ENCODE data around the gene MOB3C. TPM values are rescaled to one million over a fixed set of nuclear protein-coding genes. Genes with fewer than 3 reads are reported as not detected.
A peak's percentile ranks its signal among the peaks of the same experiment; 100 is the strongest.

Gene MOB3C
- total and polyA plus RNA-seq, 2 of the 4 experiments (the other 2 are of a cell fraction), result 7.3 to 9.0 TPM

GRCh38 chr1:46643368-46643775, 26.8 kb upstream of the MOB3C start:
- Histone ChIP-seq H4K20me1 (ENCODE audit: insufficient read depth, low read length) (0 out of 2 replicates have a peak, but pooled peaks cover 3% of the 10 kb centered on the region), H2BK5ac (ENCODE audit: low read depth, low read length, poor library complexity, severe bottlenecking) (peak overlapping the region; percentile 11), H2AK5ac (ENCODE audit: low read depth, low read length) (no peak overlapping the region), H2BK120ac (ENCODE audit: low read depth, low read length) (no peak overlapping the region), H3K9me1 (ENCODE audit: insufficient read depth, low read length) (peaks cover 3% of the 10 kb centered on the region; the same call in 1 of the 2 replicates), H2AFZ (replicated peaks; ENCODE audit: low read length, poor library complexity) (no peak overlapping the region), H2BK20ac (ENCODE audit: low read depth, low read length) (no peak overlapping the region), H3K4me3 (ENCODE audit: insufficient read depth, low read depth, low read length) (no peak overlapping the region), H3K4me2 (ENCODE audit: low read depth, low read length) (no peak overlapping the region), H3K27ac (ENCODE audit: insufficient read depth, low read length) (no peak overlapping the region), H3K36me3 (ENCODE audit: control insufficient read depth, insufficient read depth, low read length) (peaks cover 3% of the 10 kb centered on the region), H3K27me3 (ENCODE audit: control insufficient read depth, insufficient read depth, low read length) (no peaks in the 10 kb centered on the region), H3K14ac (replicated peaks; ENCODE audit: low read depth, low read length) (no peak overlapping the region), H4K5ac (ENCODE audit: low read depth, low read length) (no peak overlapping the region), H3K4me1 (ENCODE audit: control insufficient read depth, insufficient read depth, low read length) (peaks cover 4% of the 10 kb centered on the region; the same call in 1 of the 2 replicates), H3K9ac (ENCODE audit: low read depth, low read length) (no peak overlapping the region), H2BK15ac (ENCODE audit: low read depth, low read length) (no peak overlapping the region), H3K4ac (ENCODE audit: low read depth, low read length) (no peak overlapping the region), H3K56ac (ENCODE audit: extremely low read depth, insufficient read depth, low read length) (no peak overlapping the region), H4K91ac (ENCODE audit: insufficient read depth, low read depth, low read length) (no peak overlapping the region), H2AK9ac (replicated peaks; ENCODE audit: low read depth, low read length, poor library complexity) (no peak overlapping the region), H3K79me1 (ENCODE audit: low read depth in 1 of 2, low read length in 2 of 2) (0 out of 4 replicates have a peak, but pooled peaks cover 0 to 3% of the 10 kb centered on the region in 2 experiments), H4K8ac (ENCODE audit: low read depth in 2 of 2, low read length in 2 of 2) (no peak overlapping the region), H3K18ac (ENCODE audit: low read depth, low read length) (no peak overlapping the region), H3K9me3 (ENCODE audit: control insufficient read depth, insufficient read depth, low read length) (no peaks in the 10 kb centered on the region), H3K23ac (ENCODE audit: low read depth, low read length) (no peak overlapping the region)
- BruUV-seq (replicated peaks), result no TSS peak
- dilution Hi-C loops (cut with HindIII; ENCODE audit: low sequenced_read_pairs, unreplicated experiment), result no loop called here
- TF ChIP-seq SMC3 (IDR thresholded peaks at IDR 0.05; ENCODE audit: low read depth, low read length) (no peak), CHD1 (IDR thresholded peaks at IDR 0.05; ENCODE audit: low read depth, low read length) (no peak), CEBPB (IDR thresholded peaks at IDR 0.05; ENCODE audit: low read depth, low read length) (no peak), RAD21 (IDR thresholded peaks at IDR 0.05; ENCODE audit: low read length) (no peak), MXI1 (IDR thresholded peaks at IDR 0.05; ENCODE audit: borderline replicate concordance, low read depth, low read length) (no peak), FOS (IDR thresholded peaks at IDR 0.05; ENCODE audit: low read depth, low read length) (no peak), CTCF (conservative IDR thresholded peaks at IDR 0.05; ENCODE audit: low read depth, low read length) (no peak), RCOR1 (IDR thresholded peaks at IDR 0.05; ENCODE audit: insufficient replicate concordance, low read length) (no peak)
- intact Hi-C loops (cut with micrococcal nuclease), result no loop called here
- ChIA-PET POLR2A (ENCODE audit: unreplicated experiment) (no interaction called here), CTCF (interaction anchor here (1.0 kb wide), 1 partner anchor 23 kb away, joined by 4 read pairs; no protein-coding TSS in a partner anchor)
- DNase-seq (peak; percentile 89), ATAC-seq (ENCODE audit: low read depth) (peak; percentile 97)
- in situ Hi-C loops (cut with MboI; ENCODE audit: low sequenced_read_pairs), result no loop called here

All from IMR-90 (cell line).